Muscle layer of colon (tissue), 2 donors: ENCODE measurements around the gene ITGA8.

Experiments
- H3K27ac ChIP-seq: one replicate; pipeline ENCODE4 v1.7.0; 2013; ENCODE audit warnings: low read depth, mild to moderate bottlenecking, low read length, moderate library complexity
- H3K27me3 ChIP-seq, 2 donors: one replicate each; pipeline ENCODE4 v1.7.0; 2013; ENCODE audit warnings: low read length in 2 of 2, mild to moderate bottlenecking in 2 of 2; ENCODE audit not compliant: insufficient read depth in 2 of 2, control insufficient read depth in 1 of 2
- H3K36me3 ChIP-seq: one replicate; pipeline ENCODE4 v1.7.0; 2013; ENCODE audit warnings: mild to moderate bottlenecking, low read length; ENCODE audit not compliant: insufficient read depth
- H3K4me1 ChIP-seq: one replicate; pipeline ENCODE4 v1.7.0; 2013; ENCODE audit warnings: mild to moderate bottlenecking, low read length; ENCODE audit not compliant: insufficient read depth
- H3K4me3 ChIP-seq, 2 donors: one replicate each; pipeline ENCODE4 v1.7.0; 2013; ENCODE audit warnings: low read length in 2 of 2, low read depth in 1 of 2, mild to moderate bottlenecking in 1 of 2, moderate library complexity in 1 of 2
- H3K9ac ChIP-seq: one replicate; pipeline ENCODE4 v1.7.0; 2013; ENCODE audit warnings: low read length
- H3K9me3 ChIP-seq: one replicate; pipeline ENCODE4 v1.7.0; 2013; ENCODE audit warnings: mild to moderate bottlenecking, low read length
- donor health status: abdominal sarcoma.
- donor health status: Adenocarcinoma of cecum.

Gene ITGA8

DNA sequence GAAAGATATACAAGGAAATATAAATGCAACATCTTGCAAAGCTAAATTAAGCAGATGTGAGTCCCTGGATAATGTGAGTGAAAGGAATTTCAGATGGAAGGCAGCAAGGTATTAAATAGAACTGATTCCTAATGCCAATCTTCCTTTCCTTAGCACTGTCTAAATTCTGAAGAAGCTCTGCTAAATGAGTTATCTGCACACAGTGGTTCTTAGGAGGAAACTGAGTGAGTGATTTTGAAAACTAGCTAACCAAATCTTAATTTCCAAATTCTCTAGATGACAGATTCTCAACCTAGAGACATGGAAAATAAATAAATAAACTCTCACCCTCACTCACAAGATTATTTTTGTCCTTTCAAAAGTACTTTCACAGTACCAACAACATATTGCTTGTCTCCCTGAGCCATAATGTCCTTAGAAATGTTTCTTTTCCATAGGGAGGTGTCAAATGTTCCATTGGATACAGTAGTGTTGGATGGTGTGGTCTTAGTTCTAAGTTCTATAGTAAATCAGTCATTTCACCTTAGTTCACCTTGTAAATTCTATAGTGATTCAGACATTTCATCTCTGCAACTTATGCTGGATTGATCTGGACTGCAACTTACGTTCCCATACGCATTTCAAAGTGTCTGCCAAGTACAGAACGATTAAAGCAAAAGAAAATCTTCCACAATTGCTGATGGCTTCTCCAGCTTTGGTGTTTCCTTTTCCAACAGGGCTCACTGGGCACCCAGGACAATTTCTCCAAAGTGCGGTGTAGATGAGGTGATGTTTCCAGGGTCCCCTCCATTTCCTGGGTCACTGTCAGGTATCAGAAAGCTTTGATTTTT is 203.3 kb downstream of the ITGA8 start:
- Histone ChIP-seq H3K27me3 (no peaks in the 10 kb centered on the region), H3K9me3 (no peaks in the 10 kb centered on the region), H3K27ac (no peak overlapping the region), H3K9ac (no peak overlapping the region), H3K4me1 (no peaks in the 10 kb centered on the region), H3K36me3 (no peaks in the 10 kb centered on the region), H3K4me3 (no peak overlapping the region)

DNA sequence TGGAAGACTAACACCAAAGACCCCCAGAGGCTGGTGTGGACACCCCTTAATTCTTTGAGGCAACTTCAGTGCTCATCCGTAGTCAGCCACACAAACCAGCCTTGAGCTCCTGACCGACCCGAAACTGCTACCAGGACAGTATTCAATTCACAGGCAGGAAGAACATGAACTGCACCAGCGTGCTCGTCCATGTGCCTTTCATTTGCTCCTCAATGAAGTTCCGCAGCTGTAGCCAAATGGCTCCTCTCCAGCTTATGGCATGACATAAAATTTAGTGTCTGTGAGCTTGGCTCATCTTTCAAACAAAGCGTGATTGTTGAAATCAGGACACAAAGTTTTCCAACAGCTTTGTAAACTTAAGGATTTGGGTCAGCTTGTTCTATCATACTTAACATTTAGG is 204.5 kb downstream of the ITGA8 start:
- H3K36me3 ChIP-seq: no peaks in the 10 kb centered on the region
- no peaks in the 10 kb centered on the region for H3K9me3 ChIP-seq
- H3K27ac ChIP-seq: no peak overlapping the region
- H3K27me3 ChIP-seq: no peaks in the 10 kb centered on the region
- no peak overlapping the region for H3K4me3 ChIP-seq
- H3K9ac ChIP-seq: no peak overlapping the region
- no peaks in the 10 kb centered on the region for H3K4me1 ChIP-seq

DNA sequence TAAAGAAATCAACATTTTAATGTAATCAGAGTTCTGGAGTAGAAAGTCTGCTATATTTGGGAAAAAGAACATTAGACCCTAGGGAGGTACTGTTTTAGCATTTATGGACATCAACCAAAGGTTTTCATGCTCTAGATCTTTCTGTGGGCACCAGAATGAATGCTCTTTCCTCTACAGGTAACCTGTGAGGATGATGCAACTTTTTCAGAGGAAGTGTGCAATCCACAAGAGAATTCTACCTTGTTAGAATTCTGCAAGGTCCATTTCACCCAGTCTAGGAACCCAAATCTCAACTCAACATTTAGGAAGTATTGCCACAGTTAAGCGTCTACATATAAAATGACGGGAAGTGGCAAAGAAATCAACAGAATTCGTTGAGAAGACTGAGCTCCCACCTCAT is 208.8 kb downstream of the ITGA8 start:
- Histone ChIP-seq H3K27me3 (no peaks in the 10 kb centered on the region), H3K4me1 (no peaks in the 10 kb centered on the region), H3K9ac (no peak overlapping the region), H3K36me3 (no peaks in the 10 kb centered on the region), H3K9me3 (no peaks in the 10 kb centered on the region), H3K27ac (no peak overlapping the region), H3K4me3 (no peak overlapping the region)

DNA sequence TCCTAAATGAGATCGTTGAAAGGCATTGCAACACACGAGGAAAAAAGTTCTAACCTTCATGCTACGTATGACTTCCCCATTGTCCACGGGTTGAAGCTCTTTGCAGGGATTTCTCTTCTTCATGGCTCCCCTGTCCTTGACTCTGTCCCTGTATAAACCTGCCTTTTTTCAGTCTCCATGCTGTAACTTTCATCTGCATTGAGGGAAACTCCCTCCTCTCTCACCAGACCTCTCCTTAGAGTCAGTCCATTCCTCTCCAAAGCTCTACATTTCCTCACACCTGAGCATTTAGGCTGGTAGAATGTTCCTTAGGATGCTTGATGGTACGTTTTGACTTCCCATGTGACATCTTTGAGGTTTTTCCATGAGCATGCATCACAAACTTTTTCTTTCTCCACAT is 214.4 kb downstream of the ITGA8 start:
- no peaks in the 10 kb centered on the region for H3K36me3 ChIP-seq

DNA sequence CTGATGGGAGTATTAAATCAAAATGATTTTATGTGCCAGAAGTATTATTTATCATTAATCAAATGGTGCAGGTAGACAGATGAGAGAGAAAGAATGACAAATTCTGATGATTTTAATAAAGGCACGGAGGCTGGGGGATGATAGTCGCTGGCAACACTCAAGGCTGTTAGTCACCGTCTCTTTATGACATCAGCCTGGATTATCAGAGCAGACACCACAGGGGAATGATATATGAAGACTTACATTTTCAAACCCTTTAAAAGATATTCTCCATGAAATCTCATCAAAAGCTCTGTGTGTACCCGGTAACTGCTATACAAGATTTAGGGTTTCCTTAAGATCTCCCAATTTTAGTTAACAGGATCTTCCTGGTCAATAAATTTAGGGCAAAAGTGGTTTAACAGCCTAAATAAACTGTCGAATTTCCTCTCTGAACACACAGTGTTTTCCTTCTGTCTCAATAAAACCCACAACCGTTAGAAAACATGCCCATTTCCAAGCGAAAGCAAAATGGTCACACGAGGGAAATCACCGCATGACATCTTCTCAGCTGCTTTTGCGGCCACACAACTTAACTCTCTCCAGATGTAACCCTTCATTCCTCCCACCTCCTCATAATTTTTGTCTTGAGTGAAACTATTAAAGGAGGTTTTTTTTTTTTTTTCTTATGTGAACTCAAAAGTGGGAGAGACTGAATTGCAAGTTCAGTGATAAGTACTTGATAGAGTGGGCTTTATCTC is 215.5 kb downstream of the ITGA8 start:
- Histone ChIP-seq H3K9ac (no peak overlapping the region), H3K27ac (no peak overlapping the region)

More for the DNA sequence above, 214.4 kb downstream of the ITGA8 start:
- H3K9ac ChIP-seq: no peak overlapping the region
- H3K9me3 ChIP-seq: no peaks in the 10 kb centered on the region
- H3K27me3 ChIP-seq: no peaks in the 10 kb centered on the region
- no peak overlapping the region for H3K27ac ChIP-seq
- no peaks in the 10 kb centered on the region for H3K4me1 ChIP-seq
- H3K4me3 ChIP-seq: no peak overlapping the region

DNA sequence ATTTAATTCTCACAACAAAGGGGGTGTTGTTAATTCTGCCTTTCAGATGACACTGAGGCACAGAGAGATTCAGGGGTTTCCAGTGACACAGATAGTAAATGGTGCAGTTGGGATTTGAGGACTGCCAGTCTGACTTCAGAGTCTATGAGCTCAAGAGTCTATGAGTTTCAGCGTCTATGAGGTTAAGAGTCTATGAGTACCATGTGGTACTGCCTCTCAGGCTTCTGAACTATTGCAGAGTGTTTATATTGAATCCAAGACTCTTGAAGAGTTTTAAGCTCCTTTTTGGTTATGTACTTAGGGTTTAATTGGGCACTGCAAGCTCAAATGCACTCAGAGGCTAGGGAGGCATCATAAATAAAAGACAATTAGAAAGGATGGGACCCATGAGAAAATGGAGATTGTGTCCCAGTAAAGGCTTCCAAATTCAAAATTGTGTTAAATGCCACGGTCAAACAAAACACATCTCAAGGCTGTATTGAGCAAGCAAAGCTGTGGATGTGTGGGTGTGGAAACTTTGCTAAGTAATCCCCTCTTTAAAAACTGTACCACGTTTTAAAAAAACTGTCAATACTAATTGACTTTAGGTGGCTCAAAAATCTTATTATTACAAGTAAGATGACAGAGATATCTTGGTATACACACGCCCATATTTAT is 224.7 kb downstream of the ITGA8 start:
- H3K36me3 ChIP-seq: no peaks in the 10 kb centered on the region
- no peaks in the 10 kb centered on the region for H3K27me3 ChIP-seq
- no peaks in the 10 kb centered on the region for H3K4me1 ChIP-seq
- no peak overlapping the region for H3K4me3 ChIP-seq
- H3K9me3 ChIP-seq: peaks cover 4% of the 10 kb centered on the region
- H3K27ac ChIP-seq: no peak overlapping the region
- H3K9ac ChIP-seq: no peak overlapping the region

More for the DNA sequence above, 215.5 kb downstream of the ITGA8 start:
- Histone ChIP-seq H3K4me1 (no peaks in the 10 kb centered on the region), H3K36me3 (no peaks in the 10 kb centered on the region), H3K4me3 (no peak overlapping the region), H3K27me3 (no peaks in the 10 kb centered on the region), H3K9me3 (peaks cover 5% of the 10 kb centered on the region)

DNA sequence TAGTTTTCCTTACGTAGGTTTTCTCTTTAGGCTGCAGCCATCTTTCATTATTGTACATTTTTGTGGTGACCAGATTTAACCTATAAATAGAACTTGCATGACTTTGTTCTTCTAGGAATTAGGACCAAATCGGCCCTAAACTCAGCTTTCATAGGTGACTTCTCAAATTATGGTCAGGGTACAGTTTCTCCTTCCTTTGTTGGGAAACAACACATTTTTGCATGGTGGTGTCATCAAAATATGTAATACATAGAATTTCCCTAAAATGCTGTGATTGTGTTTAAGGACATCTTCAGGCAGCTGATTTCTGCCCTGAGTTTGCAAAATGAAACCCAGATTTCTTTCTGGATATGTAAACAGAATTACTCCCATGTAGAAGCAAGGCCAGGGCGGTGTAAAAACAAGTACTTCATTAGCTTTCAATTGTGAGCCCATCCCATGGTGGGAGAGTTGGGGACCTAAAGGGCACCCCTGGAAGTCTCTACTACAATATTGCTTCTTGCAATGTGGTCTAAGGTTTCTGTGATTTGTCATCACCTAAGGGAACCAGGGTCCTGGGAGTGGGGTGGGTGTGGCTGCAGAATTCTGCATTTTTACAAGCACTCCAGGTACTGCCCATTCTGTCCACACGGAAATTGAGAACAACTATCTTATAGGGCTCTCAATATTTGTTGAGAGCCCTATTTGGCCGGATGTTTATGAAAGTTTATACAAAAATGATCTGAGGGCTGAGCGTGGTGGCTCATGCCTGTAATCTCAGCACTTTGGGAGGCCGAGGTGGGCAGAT is 227.7 kb downstream of the ITGA8 start:
- Histone ChIP-seq H3K36me3 (no peaks in the 10 kb centered on the region), H3K9me3 (no peaks in the 10 kb centered on the region), H3K4me1 (no peaks in the 10 kb centered on the region), H3K4me3 (no peak overlapping the region), H3K9ac (no peak overlapping the region), H3K27me3 (no peaks in the 10 kb centered on the region), H3K27ac (no peak overlapping the region)

DNA sequence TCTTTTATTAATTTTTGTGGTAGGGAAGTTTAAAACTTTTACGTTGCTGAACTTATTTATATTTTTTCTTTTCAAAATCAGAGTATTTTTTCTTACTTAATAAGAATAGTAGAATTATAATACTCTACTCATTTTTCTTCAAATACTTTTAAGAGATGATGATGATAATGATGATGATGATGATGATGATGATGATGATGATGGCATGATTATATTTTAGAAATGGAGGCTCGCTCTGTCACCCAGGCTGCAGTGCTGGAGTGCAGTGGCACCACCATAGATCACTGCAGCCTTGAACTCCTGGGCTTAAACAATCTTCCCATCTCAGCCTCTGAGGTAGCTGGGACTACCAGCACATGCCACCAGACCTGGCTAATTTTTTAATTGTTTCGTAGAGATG is 230.3 kb downstream of the ITGA8 start:
- H3K9ac ChIP-seq: no peak overlapping the region
- no peaks in the 10 kb centered on the region for H3K9me3 ChIP-seq
- H3K27me3 ChIP-seq: no peaks in the 10 kb centered on the region
- H3K36me3 ChIP-seq: no peaks in the 10 kb centered on the region
- H3K4me1 ChIP-seq: no peaks in the 10 kb centered on the region
- no peak overlapping the region for H3K27ac ChIP-seq
- no peak overlapping the region for H3K4me3 ChIP-seq

DNA sequence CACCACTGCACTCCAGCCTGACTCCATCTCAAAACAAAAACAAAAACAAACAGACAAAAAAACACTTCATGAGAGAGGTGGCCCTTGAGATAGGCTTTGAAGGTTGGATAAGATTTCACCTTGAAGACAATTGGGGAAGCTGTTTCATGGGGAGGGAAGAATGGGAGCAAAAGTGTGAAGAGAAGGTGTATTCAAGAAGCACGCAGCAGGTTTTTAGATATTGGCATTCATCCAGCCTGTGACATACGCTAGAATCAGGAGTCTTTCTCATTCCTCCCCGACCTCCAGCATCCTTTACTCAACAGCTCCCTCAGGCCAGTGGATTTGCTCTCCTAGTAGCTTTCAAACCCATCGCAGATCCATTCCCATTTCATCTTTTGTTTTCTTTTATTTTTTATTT is 232.3 kb downstream of the ITGA8 start:
- Histone ChIP-seq H3K27ac (no peak overlapping the region), H3K27me3 (no peaks in the 10 kb centered on the region), H3K4me3 (no peak overlapping the region), H3K4me1 (no peaks in the 10 kb centered on the region), H3K9me3 (no peaks in the 10 kb centered on the region), H3K36me3 (no peaks in the 10 kb centered on the region), H3K9ac (no peak overlapping the region)

DNA sequence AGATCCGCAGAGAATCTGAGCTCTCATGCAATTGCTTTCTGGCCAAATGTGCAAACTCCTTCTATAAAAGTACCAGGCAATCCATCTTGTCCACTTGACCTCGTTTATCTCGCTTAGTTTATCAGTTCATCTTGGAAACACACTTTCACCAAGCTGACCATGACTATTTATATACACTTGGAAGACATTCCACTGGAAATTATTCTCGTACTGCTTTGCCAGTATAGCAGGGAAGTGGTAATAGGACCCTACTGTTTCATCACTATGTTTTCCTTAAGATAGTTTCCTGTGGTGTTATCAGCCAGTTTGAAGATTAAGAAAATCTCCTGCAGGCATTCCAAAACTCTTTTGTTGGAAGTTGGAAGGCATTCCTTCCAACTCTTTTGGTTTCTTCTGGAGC is 233.3 kb downstream of the ITGA8 start:
- H3K27me3 ChIP-seq: no peaks in the 10 kb centered on the region

More for the DNA sequence above, 233.3 kb downstream of the ITGA8 start:
- Histone ChIP-seq H3K36me3 (no peaks in the 10 kb centered on the region), H3K4me1 (no peaks in the 10 kb centered on the region), H3K27ac (no peak overlapping the region), H3K4me3 (no peak overlapping the region), H3K9me3 (no peaks in the 10 kb centered on the region), H3K9ac (no peak overlapping the region)
